ENCODE data around the gene SPDYE16. TPM values are rescaled to one million over a fixed set of nuclear protein-coding genes. Genes with fewer than 3 reads are reported as not detected.
"Not testable (repeated sequence)": the region's sequence is repeated elsewhere in the genome, so short reads cannot be mapped to it uniquely, and the experiment has no call there.

The SPDYE16 gene
- total RNA-seq, 1 donor from 2014 or later: 0.10 TPM

DNA sequence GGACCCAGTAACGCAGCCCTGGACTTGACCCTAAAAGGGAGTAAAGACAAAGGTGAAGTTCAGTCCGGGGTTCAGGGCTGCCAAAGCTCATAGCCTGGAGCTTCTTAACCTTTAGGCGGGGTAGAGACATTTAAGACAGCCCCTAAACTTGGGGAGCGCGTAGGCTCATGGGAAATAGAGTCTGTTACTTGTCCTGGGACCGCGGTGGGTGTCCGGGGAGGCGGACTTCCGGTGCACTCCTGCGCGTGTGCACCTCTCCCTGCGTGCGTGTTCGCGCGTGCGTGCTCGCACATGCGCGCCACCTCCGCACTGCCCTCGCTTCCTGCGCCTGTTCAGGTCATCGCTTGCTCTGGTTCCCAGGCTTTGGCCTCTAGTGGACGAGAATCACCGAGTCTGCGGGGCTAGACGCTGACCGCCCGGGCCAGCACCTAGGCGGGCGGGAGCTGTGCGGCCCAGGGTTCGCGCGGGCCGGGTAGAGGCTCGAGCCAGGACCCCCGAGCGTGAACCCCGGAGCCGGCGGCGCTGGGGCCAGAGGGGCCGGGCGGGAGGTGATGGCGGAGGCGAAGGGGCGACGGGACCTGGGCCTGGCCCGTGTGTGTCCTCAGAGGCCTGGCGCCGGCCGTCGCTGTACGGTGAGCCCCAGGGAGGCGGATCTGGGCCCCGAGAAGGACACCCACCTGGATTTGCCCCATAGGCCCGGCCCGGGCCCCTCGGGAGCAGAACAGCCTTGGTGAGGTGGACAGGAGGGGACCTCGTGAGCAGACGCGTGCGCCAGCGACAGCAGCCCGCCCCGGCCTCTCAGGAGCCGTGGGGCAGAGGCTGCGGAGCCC lies 6.1 kb upstream of the SPDYE16 start:
- DNase-seq: peak; percentile 81

DNA sequence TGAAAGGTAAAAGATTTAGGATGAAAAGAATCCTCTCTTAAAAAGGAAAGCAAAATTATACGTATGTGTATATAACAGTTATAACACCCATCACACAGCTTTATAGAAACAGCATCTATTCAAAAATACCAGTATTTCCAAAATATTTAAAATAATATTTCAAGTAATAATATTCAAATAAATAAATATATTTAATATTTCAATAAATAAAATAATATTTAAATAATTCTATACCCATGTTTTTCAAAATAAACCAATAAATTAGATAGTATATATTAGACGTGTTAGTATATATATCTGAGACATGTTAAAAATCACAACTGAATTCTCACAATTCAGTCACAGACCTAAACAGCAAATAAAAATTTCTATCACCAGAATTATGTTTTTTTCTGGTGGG lies 11.5 kb downstream of the SPDYE16 start:
- not testable (repeated sequence) for DNase-seq

DNA sequence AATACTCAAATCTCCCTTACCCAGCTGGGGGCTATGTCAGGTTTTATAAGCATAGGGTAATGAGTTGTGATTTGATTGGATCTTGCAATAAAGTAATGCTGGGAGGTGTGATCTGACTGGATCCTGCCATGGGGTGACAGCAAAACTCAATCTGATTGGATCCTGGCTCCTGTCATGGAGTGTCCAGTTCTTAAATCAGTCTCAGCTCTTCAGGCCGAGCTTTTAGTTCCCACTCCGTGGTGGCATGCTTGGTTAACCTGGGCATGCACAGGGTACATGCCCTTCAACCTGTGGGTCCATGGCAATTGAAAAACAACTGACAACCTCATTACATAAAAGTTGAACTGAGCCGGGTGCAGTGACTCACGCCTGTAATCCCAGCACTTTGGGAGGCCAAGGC lies 16.9 kb downstream of the SPDYE16 start:
- DNase-seq: not testable (repeated sequence)

DNA sequence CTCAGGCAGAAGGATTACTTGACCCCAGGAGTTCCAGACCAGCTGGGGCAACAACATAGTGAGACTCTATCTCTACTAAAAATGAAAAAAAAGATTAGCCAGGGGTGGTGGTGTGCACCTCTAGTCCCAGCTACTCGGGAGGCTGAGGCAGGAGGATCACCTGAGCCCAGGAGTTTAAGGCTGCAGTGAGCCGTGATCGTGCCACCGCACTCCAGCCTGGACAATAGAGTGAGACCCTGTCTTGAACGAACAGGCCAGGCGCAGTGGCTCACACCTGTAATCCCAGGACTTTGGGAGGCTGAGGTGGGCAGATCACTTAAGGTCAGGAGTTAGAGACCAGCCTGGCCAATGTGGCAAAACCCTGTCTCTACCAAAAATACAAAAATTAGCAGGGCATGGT lies 26.2 kb downstream of the SPDYE16 start:
- DNase-seq: not testable (repeated sequence)

DNA sequence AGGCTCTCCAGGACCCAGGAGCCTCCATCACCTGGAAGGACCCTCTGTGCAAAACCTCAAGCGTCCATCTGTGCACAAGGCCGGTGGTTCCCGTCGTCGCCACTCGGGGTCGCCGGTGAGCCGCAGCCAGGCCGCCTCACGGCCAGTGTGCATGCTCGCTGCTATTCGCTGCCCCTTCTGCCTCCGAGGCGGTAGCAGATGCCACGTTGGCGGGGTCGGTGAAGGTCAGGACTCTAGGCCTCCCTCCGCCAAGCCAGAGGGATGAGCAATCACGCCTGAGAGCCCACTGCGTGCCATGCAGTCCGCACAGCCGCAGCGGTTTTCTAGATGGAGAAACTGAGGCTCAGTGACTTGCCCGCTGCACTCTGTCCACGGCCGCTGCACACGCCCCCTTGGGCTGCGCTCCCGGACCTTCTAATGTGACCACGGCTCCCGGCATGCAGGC lies 27.1 kb downstream of the SPDYE16 start:
- DNase-seq: no peak

DNA sequence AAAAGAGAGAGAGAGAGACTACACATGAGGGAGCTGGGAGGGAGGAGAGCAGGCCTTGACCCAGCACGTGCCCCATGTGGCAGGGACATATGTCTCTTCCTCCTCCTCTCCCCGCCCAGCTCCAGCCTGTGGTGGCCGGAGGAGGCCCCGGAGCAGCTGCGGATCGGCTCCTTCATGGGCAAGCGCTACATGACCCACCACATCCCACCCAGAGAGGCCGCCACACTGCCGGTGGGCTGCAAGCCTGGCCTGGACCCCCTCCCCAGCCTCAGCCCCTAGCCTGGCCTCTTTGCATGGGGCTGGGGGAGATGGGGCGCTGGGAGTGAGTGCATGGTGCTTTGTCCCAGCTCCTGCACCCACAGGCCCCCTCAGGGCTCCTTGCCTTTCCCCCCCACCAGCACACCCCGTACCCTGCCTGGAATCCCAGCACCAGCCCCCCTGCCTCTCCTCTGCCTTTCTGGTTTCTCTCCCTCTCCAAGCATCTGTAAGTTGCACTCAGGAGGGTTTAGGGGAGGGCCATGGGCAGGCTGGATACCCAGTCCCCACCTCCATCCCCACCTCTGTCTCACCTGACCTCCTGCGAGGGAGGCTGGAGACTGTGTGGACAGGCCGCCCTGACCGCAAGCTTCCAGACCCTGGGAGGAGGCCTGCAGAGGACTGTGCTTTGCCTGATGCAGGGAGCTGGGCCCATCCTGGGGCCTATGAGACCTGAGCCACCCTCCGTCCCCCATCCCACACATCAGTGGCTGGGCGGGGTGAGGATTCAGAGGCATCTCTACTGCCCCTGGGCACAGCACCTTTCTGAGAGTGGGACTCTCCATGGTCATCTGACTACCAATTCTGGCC lies 27.9 kb downstream of the SPDYE16 start:
- no peak for DNase-seq

DNA sequence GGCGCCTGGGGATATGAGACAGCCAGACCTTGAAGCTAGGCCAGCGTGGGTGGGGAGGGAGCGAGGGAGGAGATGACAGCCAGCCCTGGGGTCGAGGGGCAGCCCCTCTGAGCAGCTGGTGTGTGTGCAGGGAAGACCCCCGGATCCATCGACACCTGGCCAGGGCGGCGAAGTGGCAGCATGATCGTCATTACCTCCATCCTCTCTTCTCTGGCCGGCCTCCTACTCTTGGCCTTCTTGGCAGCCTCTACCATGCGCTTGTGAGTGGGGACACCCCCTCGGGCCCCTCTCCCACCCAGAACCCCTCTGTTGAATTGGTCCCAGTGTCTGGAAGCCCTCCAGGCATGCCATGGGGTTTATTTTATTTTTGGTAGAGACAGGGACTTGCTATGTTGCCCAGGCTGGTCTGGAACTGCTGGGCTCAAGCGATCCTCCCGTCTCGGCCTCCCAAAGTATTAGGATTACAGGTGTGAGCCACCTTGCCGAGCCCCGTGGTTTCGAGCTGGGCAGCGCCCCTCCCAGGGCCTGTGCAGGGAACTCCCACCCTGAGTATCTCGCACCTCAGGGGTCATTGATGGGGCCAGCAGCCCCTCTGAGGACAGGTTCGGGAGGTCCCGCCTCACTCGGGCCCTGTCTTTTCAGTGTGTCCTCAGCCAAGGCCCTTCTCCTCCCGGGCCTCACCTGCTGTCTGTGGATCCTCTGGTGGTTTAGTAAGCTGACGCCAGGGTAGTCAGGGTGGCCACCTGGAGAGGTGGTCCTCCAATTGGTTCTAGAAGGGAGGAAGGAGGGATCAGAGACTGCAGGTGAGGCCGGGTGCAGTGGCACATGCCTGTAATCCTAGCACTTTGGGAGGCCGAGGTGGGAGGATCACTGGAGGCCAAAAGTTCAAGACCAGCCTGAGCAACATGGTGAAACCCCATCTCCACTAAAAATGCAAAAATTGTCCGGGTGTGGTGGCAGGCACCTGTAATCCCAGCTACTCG lies 29.0 kb downstream of the SPDYE16 start:
- no peak for DNase-seq

DNA sequence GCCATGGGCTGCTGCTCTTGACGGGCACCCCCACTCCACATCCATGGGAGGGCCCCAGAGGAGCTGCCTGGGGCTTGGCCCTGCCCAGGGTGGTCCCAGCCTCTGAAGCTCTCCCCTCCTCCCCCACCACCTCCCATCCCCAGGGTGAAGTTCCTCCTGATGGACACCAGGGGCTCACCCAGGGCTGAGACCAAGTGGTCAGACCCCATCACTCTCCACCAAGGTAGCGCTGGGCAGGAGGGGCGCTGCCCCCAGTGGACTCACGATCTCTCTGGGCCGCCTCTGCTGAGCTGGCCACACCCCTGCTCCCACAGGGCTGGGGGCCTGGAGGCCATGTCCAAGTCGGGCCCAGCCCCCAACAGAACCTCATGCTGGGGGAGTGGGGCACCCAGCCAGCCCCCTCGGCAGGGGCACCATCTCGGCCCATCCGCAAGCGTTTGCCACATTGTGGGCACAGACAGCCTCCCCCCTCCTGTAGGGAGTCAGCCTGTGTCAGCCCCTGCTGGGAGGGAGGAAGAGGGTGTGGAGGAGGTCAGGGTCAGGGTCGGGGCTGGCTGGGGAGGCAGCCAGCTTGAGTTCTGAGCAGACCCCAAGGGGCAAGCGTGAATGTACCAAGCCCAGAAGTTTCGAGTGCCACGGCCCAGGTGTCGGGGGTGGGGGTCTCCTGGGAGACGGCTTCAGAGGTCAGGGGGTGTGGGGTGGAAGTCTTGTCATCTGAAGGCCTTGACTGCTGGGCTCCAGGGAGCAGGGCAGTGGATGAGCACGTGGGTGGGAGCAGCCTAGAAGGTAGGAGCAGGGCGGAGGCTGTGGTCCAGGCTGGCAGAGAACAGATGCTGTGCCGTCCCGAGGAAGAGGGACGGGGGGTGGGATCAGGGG lies 29.9 kb downstream of the SPDYE16 start:
- DNase-seq: no peak

DNA sequence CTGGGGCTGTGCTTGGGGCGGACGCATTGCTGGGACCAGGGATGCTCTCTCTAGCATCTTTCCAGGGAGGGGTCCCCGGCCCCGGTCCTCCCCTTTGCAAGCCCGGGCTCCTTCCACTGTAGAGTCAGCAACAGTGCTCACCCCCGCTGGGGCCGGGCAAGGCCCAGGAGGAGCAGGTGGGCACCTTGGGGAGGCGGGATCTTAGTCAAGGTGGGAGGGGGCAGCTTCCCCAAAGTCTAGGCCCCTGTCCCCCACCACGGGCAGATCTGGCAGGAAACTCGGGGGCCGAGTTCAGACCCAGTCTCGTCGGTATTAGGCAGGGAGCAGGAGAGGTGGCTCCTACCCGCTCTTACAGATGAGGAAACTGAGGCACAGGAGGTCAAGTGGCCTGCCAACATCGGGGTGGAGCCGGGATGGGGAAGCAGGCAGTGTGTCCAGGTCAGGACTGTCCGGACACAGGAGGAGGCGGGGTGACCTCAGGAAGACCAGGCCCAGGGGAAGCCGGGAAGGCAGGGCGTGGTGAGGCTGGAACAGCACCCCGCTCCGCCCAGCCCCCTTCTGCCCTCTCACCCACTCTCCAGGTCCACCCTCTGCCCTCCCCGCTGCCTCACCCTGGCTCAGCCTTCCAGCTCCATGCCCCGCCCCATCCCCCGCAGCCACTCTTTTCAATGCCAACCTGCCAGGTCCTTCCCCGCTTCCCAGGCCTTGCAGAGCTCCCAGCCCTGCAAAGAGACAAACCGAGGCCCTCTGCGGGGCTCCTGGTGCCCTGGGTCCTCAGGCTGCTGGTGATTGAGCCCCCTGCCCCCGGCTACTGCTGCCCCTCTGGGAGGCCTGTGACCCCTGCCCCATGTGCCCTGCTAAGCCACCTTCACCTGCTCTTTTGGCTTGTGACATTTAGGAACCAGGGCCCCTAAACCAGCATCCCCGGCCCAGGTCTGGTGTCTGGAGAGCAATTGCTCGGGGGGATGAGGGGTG lies 30.9 kb downstream of the SPDYE16 start:
- DNase-seq: not testable (repeated sequence)

DNA sequence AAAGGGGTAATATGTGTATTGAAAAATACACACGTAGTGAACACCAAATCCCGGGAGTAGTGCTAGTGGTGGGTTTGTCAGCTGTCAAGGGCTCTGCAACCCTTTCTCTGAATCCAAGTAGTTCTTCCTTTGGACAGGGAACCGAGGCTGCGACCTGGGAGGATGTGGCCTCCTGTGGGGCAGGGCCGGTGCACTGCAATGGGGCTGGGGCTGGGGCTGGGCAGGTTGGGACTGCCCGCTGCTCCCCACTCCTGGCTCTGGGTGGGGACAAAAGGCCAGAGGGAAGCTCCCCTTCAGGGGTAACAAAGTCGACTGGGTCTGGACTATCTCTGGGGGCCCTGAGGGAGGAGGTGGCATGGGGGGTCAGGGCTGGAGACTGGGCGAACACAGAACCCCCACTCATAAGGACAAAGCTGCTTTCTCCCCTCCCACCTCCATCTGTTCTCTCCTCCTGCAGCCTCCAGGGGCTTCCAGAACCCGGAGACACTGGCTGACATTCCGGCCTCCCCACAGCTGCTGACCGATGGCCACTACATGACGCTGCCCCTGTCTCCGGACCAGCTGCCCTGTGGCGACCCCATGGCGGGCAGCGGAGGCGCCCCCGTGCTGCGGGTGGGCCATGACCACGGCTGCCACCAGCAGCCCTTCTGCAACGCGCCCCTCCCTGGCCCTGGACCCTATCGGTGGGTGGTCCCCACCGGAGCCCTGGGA lies 31.7 kb downstream of the SPDYE16 start:
- not testable (repeated sequence) for DNase-seq

DNA sequence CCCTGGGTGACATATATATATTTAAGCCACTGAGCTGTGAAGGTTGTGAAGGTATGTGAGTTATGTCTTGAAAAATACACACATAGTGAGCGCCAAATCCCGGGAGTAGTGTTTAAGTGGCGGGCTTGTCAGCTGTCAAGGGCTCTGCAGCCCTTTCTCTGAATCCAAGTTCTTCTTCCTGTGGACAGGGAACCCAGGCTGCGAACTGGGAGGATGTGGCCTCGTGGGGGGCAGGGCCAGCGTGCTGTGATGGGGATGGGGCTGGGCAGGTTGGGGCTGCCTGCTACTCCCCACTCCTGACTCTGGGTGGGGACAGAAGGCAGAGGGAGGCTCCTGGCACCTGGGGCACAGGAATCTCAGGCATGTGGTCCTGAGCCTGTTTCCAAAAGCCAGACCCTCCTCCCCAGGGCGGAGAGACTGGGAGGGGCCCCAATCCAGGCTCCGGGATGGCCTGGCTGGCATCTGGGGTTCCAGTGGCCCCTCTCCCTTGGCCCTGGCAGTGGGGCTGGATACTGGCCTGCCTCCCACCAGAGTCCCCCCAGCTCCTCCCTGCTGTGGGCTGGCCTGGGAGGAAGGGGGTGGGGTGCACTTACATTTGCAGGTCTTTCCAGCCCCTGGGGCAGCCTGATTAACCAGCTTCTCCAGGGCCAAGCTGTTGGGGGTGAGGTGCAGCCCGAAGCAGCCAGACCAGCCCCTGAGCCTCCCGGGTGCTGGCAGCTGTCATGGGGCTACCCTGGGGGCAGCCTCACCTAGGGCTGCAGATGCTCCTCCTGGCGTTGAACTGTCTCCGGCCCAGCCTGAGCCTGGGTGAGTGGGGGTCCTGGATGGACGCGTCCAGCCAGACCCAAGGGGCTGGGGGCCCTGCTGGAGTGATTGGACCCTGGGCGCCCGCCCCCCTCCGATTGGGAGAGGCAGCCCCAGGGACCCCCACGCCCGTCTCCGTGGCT lies 32.9 kb downstream of the SPDYE16 start, which contains the start of gene UPK3B:
TSS of gene UPK3B (plus strand) at position 622 of the 947 bp plus-strand sequence. CDS start at position 723, 101 bp downstream.
- DNase-seq: no peak

DNA sequence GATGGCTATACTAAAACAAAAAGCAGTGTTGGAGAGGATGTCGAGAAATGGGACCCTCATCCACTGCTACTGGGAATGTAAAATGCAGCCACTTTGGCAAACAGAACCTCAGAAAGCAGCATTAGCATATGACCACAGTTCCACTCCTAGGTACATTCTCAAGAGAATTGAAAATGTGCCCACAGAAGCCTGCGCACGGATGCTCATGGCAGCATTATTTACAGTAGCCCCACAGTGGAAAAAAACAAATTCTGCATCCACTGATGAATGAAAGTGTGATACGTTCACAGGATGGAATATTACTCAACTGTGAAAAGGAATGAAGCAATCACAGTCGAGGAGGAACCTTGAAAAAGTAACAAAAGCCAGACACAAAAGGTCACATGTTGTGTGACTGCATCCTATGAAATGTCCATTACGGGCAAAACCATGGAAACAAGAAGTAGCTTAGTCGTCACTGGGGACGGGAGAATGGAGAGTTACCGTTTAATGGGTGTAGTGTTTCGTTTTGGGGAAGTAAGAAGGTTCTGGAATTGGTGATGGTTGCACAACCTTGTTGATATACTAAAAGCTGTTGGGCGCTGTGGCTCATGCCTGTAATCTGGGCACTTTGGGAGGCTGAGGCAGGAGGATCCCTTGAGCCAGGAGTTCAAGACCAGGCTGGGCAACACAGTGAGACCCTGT lies 35.2 kb downstream of the SPDYE16 start:
- no peak for DNase-seq

DNA sequence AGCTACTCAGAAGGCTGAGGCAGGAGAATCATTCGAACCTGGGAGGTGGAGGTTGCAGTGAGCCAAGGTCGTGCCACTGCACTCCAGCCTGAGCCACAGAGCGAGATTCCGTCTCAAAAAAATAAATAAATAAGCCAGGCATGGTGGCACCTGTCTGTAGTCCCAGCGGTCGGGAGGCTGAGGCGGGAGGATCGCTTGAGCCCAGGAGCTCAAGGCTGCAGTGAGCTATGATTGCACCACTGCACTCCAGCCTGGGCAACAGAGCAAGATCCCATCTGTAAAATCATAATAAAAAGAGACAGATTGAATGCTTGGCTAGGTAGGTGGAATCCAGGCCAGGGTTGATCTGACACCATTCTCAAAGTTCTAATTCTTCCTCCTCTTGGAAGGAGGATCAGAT lies 36.5 kb downstream of the SPDYE16 start:
- not testable (repeated sequence) for DNase-seq

DNA sequence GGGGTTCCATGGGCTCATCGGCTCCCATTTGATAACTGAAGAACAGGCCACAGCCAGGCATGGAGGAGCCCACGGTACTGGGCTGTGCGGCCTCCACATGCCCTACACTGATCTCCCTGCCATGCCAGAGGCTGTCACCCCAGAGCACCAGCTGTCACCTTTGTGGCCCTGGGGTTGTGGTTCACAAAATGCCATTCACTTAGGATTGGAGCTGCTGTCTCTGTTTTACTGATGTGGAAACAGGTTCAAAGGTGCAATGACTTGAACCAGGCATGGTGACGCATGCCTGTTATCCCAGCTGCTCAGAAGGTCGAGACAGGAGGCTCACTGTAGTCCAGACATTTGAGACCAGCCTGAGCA lies 37.0 kb downstream of the SPDYE16 start:
- no peak for DNase-seq

DNA sequence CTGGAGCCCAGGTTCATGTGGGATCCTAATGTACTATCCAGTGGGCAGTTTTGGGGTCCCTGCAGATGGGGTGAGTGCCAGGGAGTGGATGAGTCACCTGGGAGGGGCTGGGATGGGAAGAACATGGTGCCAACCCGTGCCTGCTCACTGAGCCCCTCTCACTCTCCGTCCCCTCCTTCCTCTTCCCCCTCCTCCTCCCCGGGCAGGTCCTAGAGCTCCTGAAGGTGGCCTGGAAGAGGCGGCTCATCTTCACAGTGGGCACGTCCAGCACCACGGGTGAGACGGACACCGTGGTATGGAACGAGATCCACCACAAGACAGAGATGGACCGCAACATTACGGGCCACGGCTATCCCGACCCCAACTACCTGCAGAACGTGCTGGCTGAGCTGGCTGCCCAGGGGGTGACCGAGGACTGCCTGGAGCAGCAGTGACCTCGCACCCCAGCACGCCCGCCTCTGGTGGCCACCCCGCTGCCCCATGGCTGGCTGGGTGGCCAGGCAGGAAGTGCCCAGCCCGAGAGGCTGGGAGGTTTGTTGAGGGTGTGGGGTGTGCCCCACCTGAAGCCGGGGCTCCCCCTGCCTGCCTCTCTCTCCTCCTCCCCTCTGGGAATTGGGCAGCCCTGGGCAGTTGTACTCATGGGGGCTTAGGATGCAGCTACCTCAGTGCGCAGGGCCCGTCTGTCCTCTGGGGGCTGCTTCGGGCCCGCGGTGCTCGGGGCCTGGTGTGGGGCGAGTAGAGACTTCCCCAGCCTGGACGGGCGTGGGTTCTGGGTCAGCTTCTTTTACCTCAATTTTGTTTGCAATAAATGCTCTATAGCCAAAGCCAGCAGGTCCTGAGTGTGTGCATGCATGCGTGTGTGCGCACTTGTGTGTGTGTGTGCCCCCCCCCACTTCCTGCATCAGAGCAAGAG lies 37.7 kb downstream of the SPDYE16 start:
- DNase-seq: no peak
